GOT3 (cell line): ENCODE results near the gene ST7L.
"Not testable (repeated sequence)": the region's sequence is repeated elsewhere in the genome, so short reads cannot be mapped to it uniquely, and the experiment has no call there.

Source experiments
- DNase-seq: peaks from one replicate; lab custom pipeline; 2025; ENCODE audit warnings: mixed read lengths; lab: John Stamatoyannopoulos, UW

The ST7L gene

GRCh38 chr1:112492076-112492475 is 126.9 kb downstream of the ST7L start:
- DNase-seq, result no peak

GRCh38 chr1:112488141-112488540 is 130.8 kb downstream of the ST7L start:
- DNase-seq, result no peak

- not testable (repeated sequence) for DNase-seq
These were observed 131.3 kb downstream of the ST7L start for GRCh38 chr1:112487686-112488085.

GRCh38 chr1:112486063-112486462 is 132.9 kb downstream of the ST7L start:
- DNase-seq, result not testable (repeated sequence)

- DNase-seq, result no peak
These were observed 140.6 kb downstream of the ST7L start for GRCh38 chr1:112478314-112478713.

- DNase-seq, result no peak
These were observed 141.4 kb downstream of the ST7L start for GRCh38 chr1:112477550-112477949.
